Activated CD4-positive, alpha-beta memory T cell treated with anti-CD3 and anti-CD28 coated beads for 36 hours (primary cell): ENCODE results near the gene MCMBP. TPM values are rescaled to one million over a fixed set of nuclear protein-coding genes. Genes with fewer than 3 reads are reported as not detected.

Experiments used
- CTCF ChIA-PET: fragments of 350-600 bp; sonication (Branson Sonifier 250); formaldehyde crosslinking; loops from one replicate; lab custom pipeline; 2021; ENCODE audit warnings: antibody characterized with exemption, inconsistent platforms; lab: Charles Lee
- POLR2A ChIA-PET: fragments of 350-600 bp; sonication (Branson Sonifier 250); formaldehyde crosslinking; loops from one replicate; lab custom pipeline; 2021; ENCODE audit warnings: antibody characterized with exemption; lab: Charles Lee
- DNase-seq: peaks from one replicate; pipeline ENCODE4 v3.0.0-alpha.2; 2020
- H3K27ac Mint-ChIP-seq: one replicate; pipeline ENCODE4 v1.8.0; 2021; ENCODE audit warnings: mixed read lengths
- H3K27me3 Mint-ChIP-seq: one replicate; pipeline ENCODE4 v1.8.0; 2021; ENCODE audit warnings: mixed read lengths
- H3K36me3 Mint-ChIP-seq: one replicate; pipeline ENCODE4 v1.8.0; 2021; ENCODE audit warnings: mixed read lengths
- H3K4me1 Mint-ChIP-seq: one replicate; pipeline ENCODE4 v1.8.0; 2021; ENCODE audit warnings: low read depth, mixed read lengths
- H3K4me3 Mint-ChIP-seq: one replicate; pipeline ENCODE4 v1.8.0; 2021; ENCODE audit warnings: mild to moderate bottlenecking, mixed read lengths
- H3K9me3 Mint-ChIP-seq: one replicate; pipeline ENCODE4 v1.8.0; 2021; ENCODE audit warnings: mixed read lengths
- intact Hi-C: fragments of 100-400 bp; cut with micrococcal nuclease; formaldehyde crosslinking; loops from one replicate; pipeline ENCODE4 v1.15.1; 2023
- total RNA-seq, 2 experiments: library from RNA; stranded (reverse); gene quantifications; one replicate each; pipeline ENCODE4 v1.2.3, GENCODE V29; 2021

MCMBP gene
- total RNA-seq, 2 experiments from 2014 or later, result 90.8 to 92.8 TPM

GRCh38 chr10:119827430-119827829 lies 45.2 kb downstream of the MCMBP start:
- intact Hi-C loops, result no loop called here
- CTCF ChIA-PET, result no interaction called here

GRCh38 chr10:119826771-119827170 lies 45.9 kb downstream of the MCMBP start:
- H3K36me3 Mint-ChIP-seq, result peaks cover 35% of the 10 kb centered on the region

More at GRCh38 chr10:119827430-119827829, 45.2 kb downstream of the MCMBP start:
- Mint-ChIP-seq H3K4me3 (no peak overlapping the region), H3K27ac (no peak overlapping the region), H3K4me1 (no peaks in the 10 kb centered on the region), H3K36me3 (peaks cover 41% of the 10 kb centered on the region), H3K27me3 (no peaks in the 10 kb centered on the region), H3K9me3 (no peaks in the 10 kb centered on the region)
- POLR2A ChIA-PET, result no interaction called here
- no peak for DNase-seq

GRCh38 chr10:119824299-119824698 lies 48.3 kb downstream of the MCMBP start:
- ChIA-PET CTCF (no interaction called here), POLR2A (no interaction called here)
- Mint-ChIP-seq H3K27me3 (no peaks in the 10 kb centered on the region), H3K4me3 (no peak overlapping the region), H3K27ac (no peak overlapping the region), H3K4me1 (no peaks in the 10 kb centered on the region), H3K36me3 (peaks cover 19% of the 10 kb centered on the region), H3K9me3 (no peaks in the 10 kb centered on the region)
- DNase-seq, result no peak
- intact Hi-C loops, result no loop called here

More at GRCh38 chr10:119826771-119827170, 45.9 kb downstream of the MCMBP start:
- ChIA-PET POLR2A (no interaction called here), CTCF (no interaction called here)
- H3K27me3 Mint-ChIP-seq, result no peaks in the 10 kb centered on the region
- no peaks in the 10 kb centered on the region for H3K9me3 Mint-ChIP-seq
- no peaks in the 10 kb centered on the region for H3K4me1 Mint-ChIP-seq
- DNase-seq, result no peak
- no peak overlapping the region for H3K4me3 Mint-ChIP-seq
- intact Hi-C loops, result no loop called here
- no peak overlapping the region for H3K27ac Mint-ChIP-seq

- ChIA-PET CTCF (no interaction called here), POLR2A (no interaction called here)
- DNase-seq, result no peak
- H3K27ac Mint-ChIP-seq, result no peak overlapping the region
- H3K4me1 Mint-ChIP-seq, result peaks cover 2% of the 10 kb centered on the region
- H3K9me3 Mint-ChIP-seq, result no peaks in the 10 kb centered on the region
- no peak overlapping the region for H3K4me3 Mint-ChIP-seq
- H3K36me3 Mint-ChIP-seq, result peaks cover 5% of the 10 kb centered on the region
- H3K27me3 Mint-ChIP-seq, result no peaks in the 10 kb centered on the region
- intact Hi-C loops, result no loop called here
These were observed 51.5 kb downstream of the MCMBP start for GRCh38 chr10:119821182-119821581.

GRCh38 chr10:119818889-119819270 lies 53.8 kb downstream of the MCMBP start:
- Mint-ChIP-seq H3K27ac (no peak overlapping the region), H3K9me3 (no peaks in the 10 kb centered on the region), H3K27me3 (no peaks in the 10 kb centered on the region), H3K36me3 (peaks cover 9% of the 10 kb centered on the region), H3K4me3 (no peak overlapping the region), H3K4me1 (peaks cover 2% of the 10 kb centered on the region)
- CTCF ChIA-PET, result interaction anchor here (0.6 to 1.8 kb wide), 2 partner anchors 69 to 824 kb away, joined by 4 to 6 read pairs; no protein-coding TSS in a partner anchor
- DNase-seq, result no peak
- intact Hi-C loops, result no loop called here
- POLR2A ChIA-PET, result no interaction called here

GRCh38 chr10:119817991-119818888 lies 54.4 kb downstream of the MCMBP start:
- Mint-ChIP-seq H3K27me3 (no peaks in the 10 kb centered on the region), H3K4me3 (no peak overlapping the region), H3K36me3 (peaks cover 10% of the 10 kb centered on the region), H3K9me3 (no peaks in the 10 kb centered on the region), H3K4me1 (peaks cover 2% of the 10 kb centered on the region), H3K27ac (no peak overlapping the region)
- ChIA-PET POLR2A (no interaction called here), CTCF (interaction anchor here (0.6 kb wide), 1 partner anchor 823 kb away, joined by 4 read pairs; no protein-coding TSS in a partner anchor)
- DNase-seq, result peak; percentile 25
- intact Hi-C loops, result no loop called here

- CTCF ChIA-PET, result interaction anchor here (0.7 kb wide), 1 partner anchor 65 kb away, joined by 3 read pairs; no protein-coding TSS in a partner anchor
- peaks cover 14% of the 10 kb centered on the region for H3K36me3 Mint-ChIP-seq
These were observed 57.0 kb downstream of the MCMBP start for GRCh38 chr10:119815671-119816070.

GRCh38 chr10:119812684-119813083 lies 60.0 kb downstream of the MCMBP start:
- H3K4me3 Mint-ChIP-seq, result no peak overlapping the region
- ChIA-PET POLR2A (no interaction called here), CTCF (interaction anchor here (0.7 to 1.6 kb wide), 2 partner anchors 29 to 63 kb away, joined by 3 to 5 read pairs; no protein-coding TSS in a partner anchor)
- peaks cover 14% of the 10 kb centered on the region for H3K36me3 Mint-ChIP-seq
- intact Hi-C loops, result no loop called here
- H3K27me3 Mint-ChIP-seq, result no peaks in the 10 kb centered on the region
- DNase-seq, result no peak
- no peaks in the 10 kb centered on the region for H3K9me3 Mint-ChIP-seq
- peaks cover 9% of the 10 kb centered on the region for H3K4me1 Mint-ChIP-seq
- no peak overlapping the region for H3K27ac Mint-ChIP-seq

More at GRCh38 chr10:119815671-119816070, 57.0 kb downstream of the MCMBP start:
- H3K4me3 Mint-ChIP-seq, result no peak overlapping the region
- intact Hi-C loops, result no loop called here
- H3K4me1 Mint-ChIP-seq, result peaks cover 2% of the 10 kb centered on the region
- POLR2A ChIA-PET, result no interaction called here
- no peak for DNase-seq
- no peaks in the 10 kb centered on the region for H3K27me3 Mint-ChIP-seq
- no peaks in the 10 kb centered on the region for H3K9me3 Mint-ChIP-seq
- H3K27ac Mint-ChIP-seq, result no peak overlapping the region

- H3K4me3 Mint-ChIP-seq, result no peak overlapping the region
- H3K9me3 Mint-ChIP-seq, result no peaks in the 10 kb centered on the region
- ChIA-PET POLR2A (no interaction called here), CTCF (interaction anchor here (1.2 kb wide), 1 partner anchor 49 kb away, joined by 3 read pairs; no protein-coding TSS in a partner anchor)
- intact Hi-C loops, result no loop called here
- peaks cover 14% of the 10 kb centered on the region for H3K36me3 Mint-ChIP-seq
- peaks cover 7% of the 10 kb centered on the region for H3K4me1 Mint-ChIP-seq
- no peak for DNase-seq
- H3K27me3 Mint-ChIP-seq, result no peaks in the 10 kb centered on the region
- H3K27ac Mint-ChIP-seq, result no peak overlapping the region
These were observed 61.5 kb downstream of the MCMBP start for GRCh38 chr10:119811122-119811521.

- ChIA-PET CTCF (interaction anchor here (0.7 to 1.7 kb wide), 3 partner anchors 52 to 58 kb away, joined by 4 to 8 read pairs (median 6); no protein-coding TSS in a partner anchor), POLR2A (no interaction called here)
- Mint-ChIP-seq H3K4me1 (peaks cover 7% of the 10 kb centered on the region), H3K36me3 (peaks cover 18% of the 10 kb centered on the region), H3K9me3 (no peaks in the 10 kb centered on the region), H3K27ac (no peak overlapping the region), H3K4me3 (no peak overlapping the region), H3K27me3 (no peaks in the 10 kb centered on the region)
- DNase-seq, result no peak
- intact Hi-C loops, result no loop called here
These were observed 64.5 kb downstream of the MCMBP start for GRCh38 chr10:119807960-119808697.

GRCh38 chr10:119806334-119807130 lies 66.1 kb downstream of the MCMBP start:
- Mint-ChIP-seq H3K36me3 (peaks cover 16% of the 10 kb centered on the region), H3K4me3 (no peak overlapping the region), H3K9me3 (no peaks in the 10 kb centered on the region), H3K27ac (no peak overlapping the region), H3K4me1 (peaks cover 14% of the 10 kb centered on the region), H3K27me3 (no peaks in the 10 kb centered on the region)
- POLR2A ChIA-PET, result no interaction called here
- intact Hi-C loops, result no loop called here
- DNase-seq, result no peak
- CTCF ChIA-PET, result interaction anchor here (0.6 to 1.7 kb wide), 3 partner anchors 54 to 597 kb away, joined by 3 to 8 read pairs (median 6); no protein-coding TSS in a partner anchor
